ENCODE measurements around the gene RAC3.

The RAC3 gene

GRCh38 chr17:82058230-82058854, 26.9 kb downstream of the RAC3 start:
- no peak for DNase-seq

GRCh38 chr17:82058855-82059249, 27.4 kb downstream of the RAC3 start:
- DNase-seq = no peak

- DNase-seq = no peak
These were observed 28.0 kb downstream of the RAC3 start for GRCh38 chr17:82059272-82060000.

GRCh38 chr17:82060001-82060380, 28.5 kb downstream of the RAC3 start:
- no peak for DNase-seq

- no peak for DNase-seq
These were observed 29.1 kb downstream of the RAC3 start for GRCh38 chr17:82060614-82061013.

- no peak for DNase-seq
These were observed 29.8 kb downstream of the RAC3 start for GRCh38 chr17:82061047-82061925.

GRCh38 chr17:82062076-82062983, 30.9 kb downstream of the RAC3 start:
- no peak for DNase-seq

GRCh38 chr17:82062984-82063368, 31.5 kb downstream of the RAC3 start:
- DNase-seq = no peak

GRCh38 chr17:82063424-82064415, 32.2 kb downstream of the RAC3 start:
- DNase-seq = no peak

- DNase-seq = peak in 1 of 2 experiments; percentile 63
These were observed 33.1 kb downstream of the RAC3 start for GRCh38 chr17:82064433-82065192.

GRCh38 chr17:82065193-82065637, 33.7 kb downstream of the RAC3 start:
- peak in 1 of 2 experiments; percentile 56 for DNase-seq

GRCh38 chr17:82065638-82066303, 34.3 kb downstream of the RAC3 start, which contains the start of gene DUS1L:
Gene DUS1L (minus strand): TSS chr17:82065804. CDS start chr17:82065059, 745 bp downstream.
- peak in 1 of 2 experiments; percentile 64 for DNase-seq

GRCh38 chr17:82070611-82071010, 39.1 kb downstream of the RAC3 start:
- DNase-seq = no peak

GRCh38 chr17:82072827-82073226, 41.3 kb downstream of the RAC3 start:
- DNase-seq = no peak

- no peak for DNase-seq
These were observed 42.0 kb downstream of the RAC3 start for GRCh38 chr17:82073446-82073845.

GRCh38 chr17:82076018-82076784, 44.7 kb downstream of the RAC3 start:
- DNase-seq = no peak

GRCh38 chr17:82076785-82077591, 45.5 kb downstream of the RAC3 start:
- no peak for DNase-seq

Data from NCI-H526 (cell line).